ENCODE data around the gene DHDDS. TPM values are rescaled to one million over a fixed set of nuclear protein-coding genes. Genes with fewer than 3 reads are reported as not detected.

Gene DHDDS
- total RNA-seq, 1 donor from 2014 or later, result 41.1 TPM

DNA sequence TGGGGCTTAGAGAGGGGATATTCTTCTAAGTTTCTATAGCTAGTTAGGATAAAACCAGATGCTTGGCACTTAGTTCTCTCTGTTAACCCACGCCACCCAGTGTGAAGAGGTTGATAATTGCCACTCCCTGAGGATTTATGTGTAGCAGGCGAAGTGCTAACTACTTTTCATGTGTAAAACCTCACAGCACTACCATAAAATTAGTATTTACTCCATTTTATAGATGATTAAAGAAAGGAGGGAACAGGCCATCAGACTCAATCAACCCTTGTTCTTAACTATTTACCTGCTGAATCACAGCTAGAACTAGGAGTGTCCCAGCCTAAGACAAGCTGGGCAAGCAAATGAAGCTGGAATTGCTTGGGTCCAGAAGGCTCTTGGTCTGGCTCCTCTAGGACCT, 12.6 kb upstream of the DHDDS start:
- TF ChIP-seq, protein P1, sequence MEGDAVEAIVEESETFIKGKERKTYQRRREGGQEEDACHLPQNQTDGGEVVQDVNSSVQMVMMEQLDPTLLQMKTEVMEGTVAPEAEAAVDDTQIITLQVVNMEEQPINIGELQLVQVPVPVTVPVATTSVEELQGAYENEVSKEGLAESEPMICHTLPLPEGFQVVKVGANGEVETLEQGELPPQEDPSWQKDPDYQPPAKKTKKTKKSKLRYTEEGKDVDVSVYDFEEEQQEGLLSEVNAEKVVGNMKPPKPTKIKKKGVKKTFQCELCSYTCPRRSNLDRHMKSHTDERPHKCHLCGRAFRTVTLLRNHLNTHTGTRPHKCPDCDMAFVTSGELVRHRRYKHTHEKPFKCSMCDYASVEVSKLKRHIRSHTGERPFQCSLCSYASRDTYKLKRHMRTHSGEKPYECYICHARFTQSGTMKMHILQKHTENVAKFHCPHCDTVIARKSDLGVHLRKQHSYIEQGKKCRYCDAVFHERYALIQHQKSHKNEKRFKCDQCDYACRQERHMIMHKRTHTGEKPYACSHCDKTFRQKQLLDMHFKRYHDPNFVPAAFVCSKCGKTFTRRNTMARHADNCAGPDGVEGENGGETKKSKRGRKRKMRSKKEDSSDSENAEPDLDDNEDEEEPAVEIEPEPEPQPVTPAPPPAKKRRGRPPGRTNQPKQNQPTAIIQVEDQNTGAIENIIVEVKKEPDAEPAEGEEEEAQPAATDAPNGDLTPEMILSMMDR (IDR thresholded peaks at IDR 0.05), result no peak
- intact Hi-C loops (cut with DNase I), result no loop called here
- H3K27ac ChIP-seq, result no peak overlapping the region
- DNase-seq (no peak), ATAC-seq (no peak)
- H3K4me1 ChIP-seq, result no peaks in the 10 kb centered on the region
- H3K4me3 ChIP-seq, result no peak overlapping the region
- no peaks in the 10 kb centered on the region for H3K36me3 ChIP-seq
- peaks cover 14% of the 10 kb centered on the region for H3K27me3 ChIP-seq
- H3K9me3 ChIP-seq, result no peaks in the 10 kb centered on the region

DNA sequence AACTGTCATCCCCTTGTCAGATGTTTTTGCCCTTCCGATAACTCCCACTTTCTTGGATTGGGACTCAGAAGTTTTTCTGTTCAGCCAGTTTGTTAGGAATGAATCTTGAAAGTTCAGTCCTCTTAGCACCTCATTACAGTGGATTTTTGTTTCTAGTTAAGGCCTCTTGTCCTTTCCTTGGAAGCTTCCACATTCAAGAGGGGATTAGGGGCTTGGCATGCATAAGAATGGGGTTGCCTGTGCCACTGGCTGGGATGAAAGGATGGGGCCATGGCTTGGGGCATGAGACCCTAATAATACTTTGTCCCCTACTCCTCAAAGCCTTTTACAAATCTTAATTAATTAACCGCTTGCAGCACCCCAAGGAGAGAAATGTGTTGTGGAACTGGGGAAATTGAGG, 2.4 kb upstream of the DHDDS start:
- no peaks in the 10 kb centered on the region for H3K9me3 ChIP-seq
- no peaks in the 10 kb centered on the region for H3K27me3 ChIP-seq
- TF ChIP-seq, protein P1 (IDR thresholded peaks at IDR 0.05), result no peak
- no peak overlapping the region for H3K27ac ChIP-seq
- ATAC-seq, result no peak
- intact Hi-C loops (cut with DNase I), result no loop called here
- no peak overlapping the region for H3K4me3 ChIP-seq
- peaks cover 7% of the 10 kb centered on the region for H3K36me3 ChIP-seq
- DNase-seq, result no peak
- H3K4me1 ChIP-seq, result peaks cover 21% of the 10 kb centered on the region

DNA sequence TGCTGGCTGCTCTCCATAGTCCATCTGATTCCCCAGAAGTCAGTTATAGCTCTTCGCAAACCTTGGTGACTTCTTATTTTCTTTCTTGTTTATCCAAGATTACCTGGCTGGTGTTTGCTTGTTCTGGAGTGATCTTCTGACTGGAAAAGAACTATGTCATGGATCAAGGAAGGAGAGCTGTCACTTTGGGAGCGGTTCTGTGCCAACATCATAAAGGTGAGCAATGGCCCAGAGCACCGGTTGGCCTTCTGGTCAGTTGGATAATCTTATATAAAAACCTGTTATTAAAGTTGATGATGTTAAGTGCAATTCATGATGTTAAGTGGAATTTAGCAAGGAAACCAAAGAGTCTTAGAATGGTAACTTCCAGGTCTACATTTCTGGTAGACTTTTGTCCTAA, 672 bp downstream of the DHDDS start:
- DNase-seq, result no peak
- Histone ChIP-seq H3K9me3 (no peaks in the 10 kb centered on the region), H3K36me3 (peaks cover 31% of the 10 kb centered on the region), H3K27ac (peak overlapping the region; percentile 81), H3K4me1 (peaks cover 21% of the 10 kb centered on the region), H3K4me3 (peak overlapping the region; percentile 70), H3K27me3 (no peaks in the 10 kb centered on the region)
- no peak for ATAC-seq
- intact Hi-C loops (cut with DNase I), result no loop called here
- TF ChIP-seq, protein P1 (IDR thresholded peaks at IDR 0.05), result no peak

DNA sequence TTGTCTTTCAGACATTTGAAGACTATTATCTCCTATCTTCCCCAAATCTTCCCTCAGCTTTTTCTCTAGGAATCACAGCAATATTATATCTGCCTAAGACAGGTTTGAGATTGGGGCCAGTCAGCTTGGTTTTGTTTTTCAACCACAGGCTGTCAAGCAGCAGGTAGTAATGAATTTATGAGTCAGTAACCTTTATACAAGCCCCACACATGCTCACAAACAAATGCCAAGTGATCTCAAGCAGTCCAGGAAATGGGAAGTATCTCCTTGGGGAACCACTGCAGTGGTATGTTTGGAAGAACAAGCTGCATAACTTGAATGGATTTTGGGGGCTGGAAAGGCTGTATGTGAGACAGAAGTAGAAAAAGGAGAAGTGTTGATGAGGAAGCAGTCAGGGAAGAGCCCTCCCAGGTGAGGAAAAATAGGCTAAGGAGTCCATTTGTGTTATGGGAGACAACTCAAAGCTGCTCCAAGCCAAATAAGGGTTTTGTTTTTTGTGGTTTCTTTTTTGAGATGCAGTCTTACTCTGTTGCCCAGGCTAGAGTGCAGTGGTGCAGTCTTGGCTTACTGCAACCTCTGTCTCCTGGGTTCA, 2.1 kb downstream of the DHDDS start:
- Histone ChIP-seq H3K27ac (no peak overlapping the region), H3K27me3 (no peaks in the 10 kb centered on the region), H3K4me1 (peaks cover 21% of the 10 kb centered on the region), H3K4me3 (no peak overlapping the region), H3K36me3 (peaks cover 46% of the 10 kb centered on the region), H3K9me3 (no peaks in the 10 kb centered on the region)
- ATAC-seq (no peak), DNase-seq (no peak)
- TF ChIP-seq, protein P1 (IDR thresholded peaks at IDR 0.05), result no peak
- intact Hi-C loops (cut with DNase I), result no loop called here

DNA sequence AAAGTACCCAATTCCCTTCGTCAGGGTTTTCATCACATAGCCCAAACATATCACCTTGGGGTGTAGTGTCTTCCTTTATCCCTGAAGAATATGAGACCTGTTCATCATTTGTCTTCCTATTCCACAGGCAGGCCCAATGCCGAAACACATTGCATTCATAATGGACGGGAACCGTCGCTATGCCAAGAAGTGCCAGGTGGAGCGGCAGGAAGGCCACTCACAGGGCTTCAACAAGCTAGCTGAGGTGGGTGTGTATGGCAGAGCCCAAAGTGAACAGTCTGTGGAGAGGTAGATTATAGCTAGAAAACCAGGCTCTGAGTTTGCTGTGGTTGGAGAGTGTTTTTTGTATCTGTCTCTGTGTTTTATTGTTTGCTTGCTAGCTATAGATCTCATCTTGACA, 5.9 kb downstream of the DHDDS start:
- Histone ChIP-seq H3K4me3 (no peak overlapping the region), H3K27me3 (no peaks in the 10 kb centered on the region), H3K9me3 (no peaks in the 10 kb centered on the region), H3K4me1 (peaks cover 8% of the 10 kb centered on the region), H3K27ac (no peak overlapping the region), H3K36me3 (peaks cover 84% of the 10 kb centered on the region)
- DNase-seq (no peak), ATAC-seq (no peak)
- intact Hi-C loops (cut with DNase I), result no loop called here
- TF ChIP-seq, protein P1 (IDR thresholded peaks at IDR 0.05), result no peak

DNA sequence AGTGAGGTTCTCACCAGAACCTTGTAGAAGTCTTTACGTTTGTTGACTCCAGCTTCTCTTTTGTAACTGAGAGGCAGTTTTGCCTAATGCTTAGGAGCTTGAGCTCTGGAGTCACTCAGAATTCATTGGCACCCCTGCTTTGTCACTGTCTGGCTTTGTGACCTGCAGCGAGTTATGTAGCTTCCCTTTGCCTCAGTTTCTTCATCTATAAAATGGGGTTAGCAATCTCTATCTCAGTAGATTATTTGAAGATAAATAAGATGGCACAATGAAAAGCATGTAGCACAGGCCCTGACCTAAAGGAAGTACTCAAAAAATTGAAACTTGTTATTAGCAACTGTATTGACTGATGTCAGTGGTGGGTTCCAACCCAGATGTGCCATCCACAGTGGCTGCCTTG, 8.1 kb downstream of the DHDDS start:
- TF ChIP-seq, protein P1 (IDR thresholded peaks at IDR 0.05), result no peak
- intact Hi-C loops (cut with DNase I), result no loop called here
- DNase-seq (no peak), ATAC-seq (no peak)
- H3K36me3 ChIP-seq, result peaks cover 99% of the 10 kb centered on the region
- H3K27me3 ChIP-seq, result no peaks in the 10 kb centered on the region
- no peaks in the 10 kb centered on the region for H3K9me3 ChIP-seq
- H3K4me1 ChIP-seq, result no peaks in the 10 kb centered on the region
- H3K27ac ChIP-seq, result no peak overlapping the region
- H3K4me3 ChIP-seq, result no peak overlapping the region
